Measurements from ENCODE around the gene DNAAF5.
"Not testable (repeated sequence)": the region's sequence is repeated elsewhere in the genome, so short reads cannot be mapped to it uniquely, and the experiment has no call there.

DNAAF5 gene

DNA sequence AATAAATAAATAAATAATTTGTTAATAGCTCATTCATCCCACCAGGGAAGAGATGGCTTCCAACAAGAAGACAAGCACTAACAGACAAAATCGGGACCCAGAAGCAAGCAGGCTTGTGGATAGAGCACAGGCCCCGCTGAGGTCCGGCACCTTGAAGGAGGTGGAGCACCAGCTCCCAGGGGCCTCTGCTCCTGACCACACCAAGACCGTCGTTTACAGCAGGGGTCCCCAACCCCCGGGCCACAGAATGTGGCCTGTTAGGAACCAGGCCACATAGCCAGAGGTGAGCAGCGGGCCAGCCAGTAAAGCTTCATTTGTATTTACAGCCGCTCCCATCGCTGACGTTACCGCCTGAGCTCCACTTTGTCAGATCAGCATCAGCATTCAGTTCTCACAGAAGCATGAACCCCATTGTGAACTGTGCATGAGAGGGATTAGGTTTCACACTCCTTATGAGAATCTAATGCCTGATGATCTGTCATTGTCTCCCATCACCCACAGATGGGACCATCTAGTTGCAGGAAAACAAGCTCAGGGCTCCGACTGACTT lies 72.5 kb downstream of the DNAAF5 start:
- H3K27me3 ChIP-seq (replicated peaks in 2 of 5; ENCODE audit: control insufficient read depth in 4 of 5, insufficient read depth in 5 of 5, low read length in 4 of 5), result no peaks in the 10 kb centered on the region
- WGBS (ENCODE audit: insufficient coverage), result 92% methylated on average over 11 of the region's 12 CpGs
- DNase-seq, result no peak
- H3K27ac ChIP-seq (ENCODE audit: insufficient read depth in 1 of 2, low read depth in 1 of 2, low read length in 2 of 2, poor library complexity in 1 of 2, severe bottlenecking in 2 of 2), result no peak overlapping the region
- no peaks in the 10 kb centered on the region for H3K36me3 ChIP-seq (ENCODE audit: control insufficient read depth in 4 of 4, insufficient read depth in 4 of 4, low read length in 3 of 4)
- ChIA-PET CTCF (interaction anchor here (0.6 to 1.7 kb wide), 5 partner anchors 11 to 73 kb away, joined by 3 to 5 read pairs (median 3); no protein-coding TSS in a partner anchor), POLR2A (no interaction called here)
- H3K4me1 ChIP-seq (ENCODE audit: control extremely low read depth in 1 of 4, control insufficient read depth in 4 of 4, insufficient read depth in 4 of 4, low read length in 3 of 4), result no peaks in the 10 kb centered on the region
- H3K4me3 ChIP-seq (ENCODE audit: control insufficient read depth in 1 of 7, extremely low read depth in 1 of 7, insufficient read depth in 4 of 7, low read depth in 2 of 7, low read length in 6 of 7), result no peak overlapping the region
- no peaks in the 10 kb centered on the region for H3K9me3 ChIP-seq (ENCODE audit: control extremely low read depth in 1 of 5, control insufficient read depth in 4 of 5, insufficient read depth in 2 of 5, low read depth in 1 of 5, low read length in 4 of 5)

DNA sequence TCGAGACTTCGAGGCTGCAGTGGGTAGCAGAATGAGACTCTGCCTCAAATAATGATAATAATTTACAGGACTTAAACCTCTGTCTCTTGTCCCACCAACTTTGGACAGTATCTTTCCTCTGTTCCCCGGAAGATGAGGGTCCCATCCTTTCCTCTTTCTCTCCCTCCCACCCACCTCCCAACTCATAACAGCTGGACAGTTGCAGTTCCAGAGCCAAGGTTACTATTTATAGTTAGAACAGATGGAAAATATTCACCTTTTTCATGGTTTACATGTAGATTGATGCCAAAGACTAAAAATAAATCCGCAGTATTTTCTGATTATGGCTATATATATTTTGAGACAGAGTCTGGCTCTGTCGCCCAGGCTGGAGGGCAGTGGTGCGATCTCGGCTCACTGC lies 74.2 kb downstream of the DNAAF5 start:
- peaks cover 0 to 15% (median 0%) of the 10 kb centered on the region in 5 experiments for H3K27me3 ChIP-seq (replicated peaks in 2 of 5; ENCODE audit: control insufficient read depth in 4 of 5, insufficient read depth in 5 of 5, low read length in 4 of 5)
- CTCF ChIA-PET, result interaction anchor here (0.7 to 1.6 kb wide), 4 partner anchors 13 to 71 kb away, joined by 3 to 4 read pairs (median 3); no protein-coding TSS in a partner anchor
- no peak for DNase-seq
- WGBS (ENCODE audit: insufficient coverage), result 100% methylated on average over 2 of the region's 7 CpGs
- no peak overlapping the region for H3K4me3 ChIP-seq (ENCODE audit: control insufficient read depth in 1 of 7, extremely low read depth in 1 of 7, insufficient read depth in 4 of 7, low read depth in 2 of 7, low read length in 6 of 7)
- POLR2A ChIA-PET, result no interaction called here
- H3K27ac ChIP-seq (ENCODE audit: insufficient read depth in 1 of 2, low read depth in 1 of 2, low read length in 2 of 2, poor library complexity in 1 of 2, severe bottlenecking in 2 of 2), result no peak overlapping the region
- no peaks in the 10 kb centered on the region for H3K9me3 ChIP-seq (ENCODE audit: control extremely low read depth in 1 of 5, control insufficient read depth in 4 of 5, insufficient read depth in 2 of 5, low read depth in 1 of 5, low read length in 4 of 5)
- no peaks in the 10 kb centered on the region for H3K36me3 ChIP-seq (ENCODE audit: control insufficient read depth in 4 of 4, insufficient read depth in 4 of 4, low read length in 3 of 4)
- H3K4me1 ChIP-seq (ENCODE audit: control extremely low read depth in 1 of 4, control insufficient read depth in 4 of 4, insufficient read depth in 4 of 4, low read length in 3 of 4), result no peaks in the 10 kb centered on the region

DNA sequence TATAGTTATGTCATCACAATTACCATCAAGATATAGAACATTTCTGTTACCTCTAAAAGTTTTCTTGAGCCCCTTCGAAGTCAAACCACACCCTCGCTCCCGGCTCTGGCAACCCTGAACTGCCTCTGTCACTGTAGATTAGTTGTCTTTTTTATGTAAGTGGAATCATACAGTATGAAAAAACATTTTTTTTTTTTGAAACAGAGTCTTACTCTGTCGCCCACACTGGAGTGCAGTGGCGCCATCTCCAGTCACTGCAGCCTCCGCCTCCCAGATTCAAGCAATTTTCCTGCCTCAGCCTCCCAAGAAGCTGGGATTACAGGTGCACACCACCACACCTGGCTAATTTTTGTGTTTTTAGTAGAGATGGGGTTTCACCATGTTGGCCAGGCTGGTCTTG lies 74.9 kb downstream of the DNAAF5 start:
- POLR2A ChIA-PET; H3K36me3 ChIP-seq (ENCODE audit: control insufficient read depth in 4 of 4, insufficient read depth in 4 of 4, low read length in 3 of 4); DNase-seq; H3K4me3 ChIP-seq (ENCODE audit: control insufficient read depth in 1 of 7, extremely low read depth in 1 of 7, insufficient read depth in 4 of 7, low read depth in 2 of 7, low read length in 6 of 7); H3K27ac ChIP-seq (ENCODE audit: insufficient read depth in 1 of 2, low read depth in 1 of 2, low read length in 2 of 2, poor library complexity in 1 of 2, severe bottlenecking in 2 of 2); H3K4me1 ChIP-seq (ENCODE audit: control extremely low read depth in 1 of 4, control insufficient read depth in 4 of 4, insufficient read depth in 4 of 4, low read length in 3 of 4); H3K9me3 ChIP-seq (ENCODE audit: control extremely low read depth in 1 of 5, control insufficient read depth in 4 of 5, insufficient read depth in 2 of 5, low read depth in 1 of 5, low read length in 4 of 5): not testable (repeated sequence)
- CTCF ChIA-PET, result interaction anchor here (1.4 kb wide), 1 partner anchor 21 kb away, joined by 4 read pairs; no protein-coding TSS in a partner anchor
- H3K27me3 ChIP-seq (replicated peaks in 2 of 5; ENCODE audit: control insufficient read depth in 4 of 5, insufficient read depth in 5 of 5, low read length in 4 of 5), result peaks cover 0 to 15% (median 0%) of the 10 kb centered on the region in 5 experiments
- 95% methylated on average over 3 of the region's 6 CpGs for WGBS (ENCODE audit: insufficient coverage)

DNA sequence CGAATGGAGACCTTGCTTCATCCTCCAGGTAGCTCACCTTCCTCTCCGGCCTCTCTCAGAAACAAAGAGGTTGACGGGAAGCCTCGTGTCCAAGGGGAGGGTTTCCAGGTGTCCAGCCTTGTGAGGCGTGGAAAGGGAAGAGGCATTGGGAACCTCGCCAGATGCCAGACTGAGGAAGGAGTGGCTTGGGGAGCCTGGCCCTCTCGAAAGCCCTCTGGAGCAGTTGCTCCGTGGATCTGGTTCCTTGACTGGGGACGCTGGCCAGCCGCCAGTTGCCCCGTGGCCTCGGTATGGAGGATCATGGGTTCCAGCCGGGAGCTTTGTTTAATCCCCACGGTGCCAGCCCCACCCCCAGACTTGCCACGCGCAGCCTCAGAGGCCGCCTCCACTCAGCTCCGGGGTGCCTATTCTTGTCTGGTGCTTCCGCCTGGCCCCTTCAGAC lies 75.5 kb downstream of the DNAAF5 start:
- H3K4me3 ChIP-seq (ENCODE audit: control insufficient read depth in 1 of 7, extremely low read depth in 1 of 7, insufficient read depth in 4 of 7, low read depth in 2 of 7, low read length in 6 of 7), result no peak overlapping the region
- ChIA-PET POLR2A (no interaction called here), CTCF (interaction anchor here (1.0 to 1.4 kb wide), 2 partner anchors 10 to 22 kb away, joined by 3 to 4 read pairs; no protein-coding TSS in a partner anchor)
- DNase-seq, result no peak
- H3K9me3 ChIP-seq (ENCODE audit: control extremely low read depth in 1 of 5, control insufficient read depth in 4 of 5, insufficient read depth in 2 of 5, low read depth in 1 of 5, low read length in 4 of 5), result no peaks in the 10 kb centered on the region
- WGBS (ENCODE audit: insufficient coverage), result 88% methylated on average over 17 of the region's 19 CpGs
- no peaks in the 10 kb centered on the region for H3K4me1 ChIP-seq (ENCODE audit: control extremely low read depth in 1 of 4, control insufficient read depth in 4 of 4, insufficient read depth in 4 of 4, low read length in 3 of 4)
- no peaks in the 10 kb centered on the region for H3K36me3 ChIP-seq (ENCODE audit: control insufficient read depth in 4 of 4, insufficient read depth in 4 of 4, low read length in 3 of 4)
- no peak overlapping the region for H3K27ac ChIP-seq (ENCODE audit: insufficient read depth in 1 of 2, low read depth in 1 of 2, low read length in 2 of 2, poor library complexity in 1 of 2, severe bottlenecking in 2 of 2)
- H3K27me3 ChIP-seq (replicated peaks in 2 of 5; ENCODE audit: control insufficient read depth in 4 of 5, insufficient read depth in 5 of 5, low read length in 4 of 5), result peaks cover 0 to 15% (median 0%) of the 10 kb centered on the region in 5 experiments

DNA sequence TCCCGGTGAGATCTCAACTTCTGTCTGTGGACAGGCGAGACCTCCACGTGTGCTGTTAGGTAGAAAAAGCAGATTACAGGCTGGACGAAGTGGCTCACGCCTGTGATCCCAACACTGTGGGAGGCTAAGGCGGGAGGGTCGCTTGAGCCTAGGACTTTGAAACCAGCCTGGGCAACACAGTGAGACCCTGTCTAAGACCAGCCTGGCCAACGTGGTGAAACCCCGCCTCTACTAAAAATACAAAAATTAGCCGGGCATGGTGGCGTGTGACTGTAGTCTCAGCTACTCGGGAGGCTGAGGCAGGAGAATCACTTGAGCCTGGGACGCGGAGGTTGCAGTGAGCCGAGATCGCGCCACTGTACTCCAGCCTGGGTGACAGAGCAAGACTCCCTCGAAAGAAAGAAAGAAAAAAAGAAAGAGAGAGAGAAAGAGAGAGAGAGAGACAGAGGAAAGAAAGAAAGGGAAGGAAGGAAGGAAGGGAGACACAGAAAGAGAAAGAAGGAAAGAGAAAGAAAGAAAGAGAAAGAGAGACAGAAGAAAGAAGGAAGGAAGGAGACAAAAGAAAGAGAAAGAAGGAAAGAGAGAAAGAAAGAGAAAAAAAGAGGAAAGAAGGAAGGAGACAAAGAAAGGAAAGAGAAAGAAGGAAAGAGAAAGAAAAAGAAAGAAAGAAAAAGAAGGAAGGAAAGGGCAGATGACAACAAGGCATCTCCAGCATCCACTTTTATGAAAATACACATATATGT lies 76.2 kb downstream of the DNAAF5 start:
- Histone ChIP-seq H3K9me3 (ENCODE audit: control extremely low read depth in 1 of 5, control insufficient read depth in 4 of 5, insufficient read depth in 2 of 5, low read depth in 1 of 5, low read length in 4 of 5) (no peaks in the 10 kb centered on the region), H3K4me1 (ENCODE audit: control extremely low read depth in 1 of 4, control insufficient read depth in 4 of 4, insufficient read depth in 4 of 4, low read length in 3 of 4) (no peaks in the 10 kb centered on the region), H3K27me3 (replicated peaks in 2 of 5; ENCODE audit: control insufficient read depth in 4 of 5, insufficient read depth in 5 of 5, low read length in 4 of 5) (peaks cover 0 to 15% (median 0%) of the 10 kb centered on the region in 5 experiments), H3K36me3 (ENCODE audit: control insufficient read depth in 4 of 4, insufficient read depth in 4 of 4, low read length in 3 of 4) (no peaks in the 10 kb centered on the region), H3K4me3 (ENCODE audit: control insufficient read depth in 1 of 7, extremely low read depth in 1 of 7, insufficient read depth in 4 of 7, low read depth in 2 of 7, low read length in 6 of 7) (no peak overlapping the region), H3K27ac (ENCODE audit: insufficient read depth in 1 of 2, low read depth in 1 of 2, low read length in 2 of 2, poor library complexity in 1 of 2, severe bottlenecking in 2 of 2) (no peak overlapping the region)
- ChIA-PET CTCF (interaction anchor here (1.0 kb wide), 1 partner anchor 11 kb away, joined by 3 read pairs; no protein-coding TSS in a partner anchor), POLR2A (no interaction called here)
- WGBS (ENCODE audit: insufficient coverage), result 97% methylated on average over 18 of the region's 18 CpGs
- no peak for DNase-seq

DNA sequence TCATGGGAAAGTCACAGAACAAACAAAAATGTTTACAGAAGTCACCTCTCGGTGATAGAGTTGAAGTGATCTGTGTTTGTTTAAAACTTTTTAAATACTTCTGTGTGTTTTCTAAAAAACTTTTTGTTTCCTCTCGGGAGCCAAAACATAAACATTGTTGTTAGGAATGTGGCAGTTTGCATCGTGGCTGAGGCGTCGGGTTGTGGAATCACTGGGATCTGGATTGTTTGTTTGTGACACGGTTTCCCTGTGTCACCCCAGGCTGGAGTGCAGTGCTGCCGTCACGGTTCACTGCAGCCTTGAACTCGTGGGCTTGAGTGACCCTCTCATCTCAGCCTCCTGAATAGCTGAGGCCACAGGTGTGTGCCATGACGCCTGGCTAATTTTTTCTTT lies 76.7 kb downstream of the DNAAF5 start:
- H3K27me3 ChIP-seq (replicated peaks in 2 of 5; ENCODE audit: control insufficient read depth in 4 of 5, insufficient read depth in 5 of 5, low read length in 4 of 5), result peaks cover 0 to 17% (median 0%) of the 10 kb centered on the region in 5 experiments
- DNase-seq, result no peak
- CTCF ChIA-PET, result no interaction called here
- H3K27ac ChIP-seq (ENCODE audit: insufficient read depth in 1 of 2, low read depth in 1 of 2, low read length in 2 of 2, poor library complexity in 1 of 2, severe bottlenecking in 2 of 2), result no peak overlapping the region
- 78% methylated on average over 6 of the region's 10 CpGs for WGBS (ENCODE audit: insufficient coverage)
- peaks cover 0 to 2% (median 0%) of the 10 kb centered on the region in 5 experiments for H3K9me3 ChIP-seq (ENCODE audit: control extremely low read depth in 1 of 5, control insufficient read depth in 4 of 5, insufficient read depth in 2 of 5, low read depth in 1 of 5, low read length in 4 of 5)
- POLR2A ChIA-PET, result no interaction called here
- no peaks in the 10 kb centered on the region for H3K4me1 ChIP-seq (ENCODE audit: control extremely low read depth in 1 of 4, control insufficient read depth in 4 of 4, insufficient read depth in 4 of 4, low read length in 3 of 4)
- no peaks in the 10 kb centered on the region for H3K36me3 ChIP-seq (ENCODE audit: control insufficient read depth in 4 of 4, insufficient read depth in 4 of 4, low read length in 3 of 4)
- no peak overlapping the region for H3K4me3 ChIP-seq (ENCODE audit: control insufficient read depth in 1 of 7, extremely low read depth in 1 of 7, insufficient read depth in 4 of 7, low read depth in 2 of 7, low read length in 6 of 7)

DNA sequence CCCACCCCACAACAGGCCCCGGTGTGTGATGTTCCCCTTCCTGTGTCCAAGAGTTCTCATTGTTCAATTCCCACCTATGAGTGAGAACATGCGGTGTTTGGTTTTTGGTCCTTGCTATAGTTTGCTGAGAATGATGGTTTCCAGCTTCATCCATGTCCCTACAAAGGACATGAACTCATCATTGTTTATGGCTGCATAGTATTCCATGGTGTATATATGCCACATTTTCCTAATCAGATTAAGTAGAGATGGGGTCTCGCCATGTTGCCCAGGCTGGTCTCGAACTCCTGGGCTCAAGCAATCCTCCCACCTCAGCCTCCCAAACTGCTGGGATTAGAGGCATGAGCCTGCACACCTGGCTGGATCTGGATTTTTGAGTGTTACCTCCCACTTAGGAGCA lies 77.3 kb downstream of the DNAAF5 start:
- 100% methylated on average over 2 of the region's 4 CpGs for WGBS (ENCODE audit: insufficient coverage)
- H3K27ac ChIP-seq (ENCODE audit: insufficient read depth in 1 of 2, low read depth in 1 of 2, low read length in 2 of 2, poor library complexity in 1 of 2, severe bottlenecking in 2 of 2); H3K36me3 ChIP-seq (ENCODE audit: control insufficient read depth in 4 of 4, insufficient read depth in 4 of 4, low read length in 3 of 4); H3K9me3 ChIP-seq (ENCODE audit: control extremely low read depth in 1 of 5, control insufficient read depth in 4 of 5, insufficient read depth in 2 of 5, low read depth in 1 of 5, low read length in 4 of 5); POLR2A ChIA-PET; H3K4me3 ChIP-seq (ENCODE audit: control insufficient read depth in 1 of 7, extremely low read depth in 1 of 7, insufficient read depth in 4 of 7, low read depth in 2 of 7, low read length in 6 of 7); H3K4me1 ChIP-seq (ENCODE audit: control extremely low read depth in 1 of 4, control insufficient read depth in 4 of 4, insufficient read depth in 4 of 4, low read length in 3 of 4); CTCF ChIA-PET; DNase-seq: not testable (repeated sequence)
- peaks cover 0 to 22% (median 0%) of the 10 kb centered on the region in 5 experiments for H3K27me3 ChIP-seq (replicated peaks in 2 of 5; ENCODE audit: control insufficient read depth in 4 of 5, insufficient read depth in 5 of 5, low read length in 4 of 5)
